HG02870 (cell line): ENCODE results near the gene FGF11.

ENCODE experiments used
- ATAC-seq: cut with Tn5 transposase; IDR thresholded peaks from one replicate; pipeline ENCODE4 v1.9.1; 2021; ENCODE audit warnings: mild to moderate bottlenecking, moderate library complexity; ENCODE audit not compliant: unreplicated experiment

Gene FGF11

GRCh38 chr17:7407485-7408251 lies 31.6 kb upstream of the FGF11 start, which contains the start of gene NLGN2:
TSS of gene NLGN2 (plus strand) at chr17:7407845. CDS start at chr17:7408256, 411 bp downstream.
- no peak for ATAC-seq

GRCh38 chr17:7408252-7408727 lies 31.0 kb upstream of the FGF11 start:
- no peak for ATAC-seq

- ATAC-seq, result no peak
Observed at GRCh38 chr17:7408863-7409262, 30.4 kb upstream of the FGF11 start.

- ATAC-seq, result no peak
Observed at GRCh38 chr17:7409716-7410115, 29.6 kb upstream of the FGF11 start.

GRCh38 chr17:7410634-7411426 lies 28.5 kb upstream of the FGF11 start:
- no peak for ATAC-seq

- ATAC-seq, result no peak
Observed at GRCh38 chr17:7411427-7411750, 27.9 kb upstream of the FGF11 start.

GRCh38 chr17:7413346-7413985 lies 25.8 kb upstream of the FGF11 start:
- ATAC-seq, result no peak

GRCh38 chr17:7414837-7415236 lies 24.5 kb upstream of the FGF11 start:
- ATAC-seq, result no peak

GRCh38 chr17:7415784-7416183 lies 23.5 kb upstream of the FGF11 start:
- ATAC-seq, result no peak

GRCh38 chr17:7416323-7416722 lies 23.0 kb upstream of the FGF11 start:
- ATAC-seq, result no peak

- no peak for ATAC-seq
Observed at GRCh38 chr17:7417056-7417655, 22.2 kb upstream of the FGF11 start.

- ATAC-seq, result no peak
Observed at GRCh38 chr17:7418472-7419152, 20.7 kb upstream of the FGF11 start.

GRCh38 chr17:7419819-7420610 lies 19.3 kb upstream of the FGF11 start, which contains the start of gene SPEM1:
TSS of gene SPEM1 (plus strand) at chr17:7420324. CDS start at chr17:7420385, 61 bp downstream.
- ATAC-seq, result no peak

GRCh38 chr17:7421186-7421585 lies 18.1 kb upstream of the FGF11 start:
- ATAC-seq, result no peak

GRCh38 chr17:7423679-7424078 lies 15.6 kb upstream of the FGF11 start:
- no peak for ATAC-seq

- no peak for ATAC-seq
Observed at GRCh38 chr17:7425316-7425715, 14.0 kb upstream of the FGF11 start, which contains the start of gene SPEM2. TSS of gene SPEM2 (plus strand) at chr17:7425616. CDS start at chr17:7425689, 73 bp downstream.

- no peak for ATAC-seq
Observed at GRCh38 chr17:7425756-7426155, 13.6 kb upstream of the FGF11 start.

GRCh38 chr17:7426203-7426863 lies 13.0 kb upstream of the FGF11 start:
- no peak for ATAC-seq

GRCh38 chr17:7426896-7427489 lies 12.3 kb upstream of the FGF11 start:
- ATAC-seq, result no peak
